Measurements from ENCODE around the gene ANAPC16.

GRCh38 chr10:72272689-72273409 lies 57.0 kb downstream of the ANAPC16 start:
- TF ChIP-seq POLR2AphosphoS5 (IDR thresholded peaks at IDR 0.05; ENCODE audit: low read depth, low read length) (no peak), POLR2A (IDR thresholded peaks at IDR 0.05; ENCODE audit: low read depth, low read length) (no peak), TAF1 (IDR thresholded peaks at IDR 0.05; ENCODE audit: low read depth, low read length) (0 out of 2 replicates have a peak, but pooled peaks have one; percentile 41), SPI1 (IDR thresholded peaks at IDR 0.05; ENCODE audit: low read depth, low read length) (no peak)

Measured in GM12891 (cell line).